Fibroblast of upper back skin (primary cell): ENCODE data around the gene TECPR2.

Source experiments
- DNase-seq: peaks from one replicate; pipeline ENCODE4 v3.0.0-alpha.2; 2013

TECPR2 gene

GRCh38 chr14:102497998-102498677 is 135.4 kb downstream of the TECPR2 start:
- no peak for DNase-seq

DNA sequence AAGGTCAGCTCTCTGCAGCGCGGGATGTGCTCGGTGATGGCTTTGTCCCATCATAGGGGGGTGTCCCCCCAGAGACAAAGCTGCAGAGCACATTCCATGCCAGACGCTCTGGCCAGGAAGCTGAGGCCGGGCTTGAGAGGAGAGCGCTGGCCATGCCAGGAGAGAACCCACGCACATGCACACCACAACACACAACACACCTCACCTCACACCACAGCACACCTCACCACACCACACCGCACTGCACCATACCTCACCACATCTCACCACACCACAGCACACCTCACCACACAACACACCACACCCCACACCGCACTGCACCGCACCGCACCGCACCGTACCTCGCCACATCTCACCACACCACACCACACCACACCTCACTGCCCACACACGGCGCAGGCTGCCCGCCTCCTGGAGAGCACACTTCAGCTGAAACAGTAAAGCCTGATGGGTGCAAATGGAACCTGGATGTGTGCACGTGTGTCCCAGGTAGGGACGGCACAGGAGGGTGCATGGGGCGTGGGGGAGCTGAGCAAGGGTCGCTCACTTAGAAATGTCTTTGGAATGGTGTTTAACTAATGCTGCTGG is 136.0 kb downstream of the TECPR2 start:
- DNase-seq: no peak

- DNase-seq: no peak
These were observed 136.8 kb downstream of the TECPR2 start for GRCh38 chr14:102499401-102500157.

GRCh38 chr14:102500158-102500662 is 137.5 kb downstream of the TECPR2 start:
- peak; percentile 73 for DNase-seq

DNA sequence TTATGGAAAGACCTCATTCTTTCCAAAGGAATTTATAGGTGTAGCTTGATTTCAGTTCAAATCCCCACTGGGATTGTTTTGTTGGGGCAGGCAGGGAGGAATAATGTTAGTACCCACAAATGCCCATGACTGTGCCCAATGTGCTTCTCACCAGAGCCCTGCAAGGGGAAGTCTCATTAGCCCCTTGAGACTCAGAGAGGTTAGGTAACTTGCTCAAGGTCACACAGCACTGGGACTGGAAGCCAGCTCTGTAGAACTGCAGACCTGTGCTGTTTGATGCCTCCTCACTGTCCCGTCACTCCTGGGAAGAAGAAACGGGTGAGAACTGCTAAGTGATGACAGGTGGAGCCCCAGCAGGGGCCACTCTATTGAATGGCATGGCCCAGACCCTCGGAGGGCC is 138.0 kb downstream of the TECPR2 start:
- no peak for DNase-seq

DNA sequence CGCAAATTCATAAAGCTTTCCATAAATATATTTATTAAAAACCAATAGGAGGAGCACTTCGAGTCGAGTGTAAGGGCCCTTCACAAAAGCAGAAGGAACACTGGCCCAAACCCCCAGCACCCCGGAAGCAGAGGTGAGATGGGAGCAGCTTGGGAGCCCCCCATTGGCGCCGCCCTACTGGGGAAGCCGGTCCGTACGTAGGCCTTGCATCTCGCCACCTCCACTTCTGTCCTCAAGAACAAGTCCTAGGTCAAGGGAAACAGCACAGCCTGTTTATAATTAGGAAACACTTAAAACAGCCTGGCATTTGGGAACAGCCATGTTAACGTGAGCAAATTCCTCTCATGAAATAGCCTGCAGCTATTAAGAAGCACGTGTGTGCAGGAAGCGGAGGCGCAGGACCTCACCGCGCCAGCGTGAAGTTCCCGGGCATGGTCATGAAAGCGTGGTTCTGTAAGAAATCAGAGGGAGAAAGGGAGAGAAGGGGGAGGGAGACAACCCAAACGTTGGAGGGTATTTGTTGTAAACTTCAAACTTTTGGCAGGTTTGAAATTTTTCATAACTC is 139.1 kb downstream of the TECPR2 start:
- no peak for DNase-seq

DNA sequence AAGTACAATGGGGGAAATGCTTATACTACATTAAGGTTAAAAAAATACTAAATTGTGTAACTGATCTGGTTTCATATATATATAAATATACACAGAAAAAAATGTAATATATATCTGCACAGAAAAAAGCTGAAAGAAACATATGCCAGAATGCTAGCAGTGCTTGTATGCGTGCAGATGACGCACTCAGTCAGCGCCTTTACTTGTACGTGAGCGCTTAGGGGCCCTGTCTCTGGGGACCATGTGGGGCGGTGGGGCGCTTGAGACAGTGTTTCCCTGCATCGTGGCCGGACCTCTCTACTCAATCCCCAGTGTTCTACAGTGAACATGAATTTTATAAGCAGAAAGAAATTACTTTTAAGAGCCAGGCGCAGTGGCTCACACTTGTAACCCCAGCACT is 139.8 kb downstream of the TECPR2 start:
- DNase-seq: no peak

- DNase-seq: no peak
These were observed 141.0 kb downstream of the TECPR2 start for GRCh38 chr14:102503641-102504327.

DNA sequence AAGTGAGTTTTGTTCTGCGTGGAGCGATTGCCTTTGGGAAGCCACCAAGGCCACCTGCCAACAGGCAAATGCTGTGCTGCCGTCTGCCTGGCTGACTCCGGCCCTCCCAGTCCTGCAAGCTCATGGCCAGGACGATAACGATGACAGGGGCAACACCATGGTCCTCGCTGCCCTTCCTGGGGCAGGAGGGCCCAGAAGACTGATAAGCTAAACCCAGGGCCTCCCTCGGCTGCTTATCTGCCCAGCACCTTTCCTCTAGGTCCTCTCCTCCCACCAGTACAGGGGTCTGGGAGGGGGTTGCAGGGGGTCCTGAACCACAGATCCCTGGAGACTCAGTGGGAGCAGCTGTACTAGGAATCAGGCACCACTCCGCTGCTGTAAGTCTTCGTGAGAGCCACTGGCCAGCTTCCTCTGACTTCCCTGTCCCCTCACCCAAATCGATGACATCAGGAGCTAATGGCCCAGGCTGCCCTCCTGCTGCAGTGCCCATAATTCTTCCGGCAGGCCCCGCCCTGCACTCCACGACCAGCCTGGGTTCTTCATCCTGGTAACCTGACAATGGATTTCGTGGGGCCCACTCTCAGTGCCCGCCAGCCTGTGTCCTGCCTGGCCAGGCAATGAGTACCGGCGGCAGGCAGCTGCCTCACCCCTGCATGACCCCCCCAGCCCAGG is 141.7 kb downstream of the TECPR2 start:
- no peak for DNase-seq

- DNase-seq: no peak
These were observed 142.4 kb downstream of the TECPR2 start for GRCh38 chr14:102505000-102505619.

GRCh38 chr14:102505775-102506625 is 143.3 kb downstream of the TECPR2 start:
- no peak for DNase-seq

DNA sequence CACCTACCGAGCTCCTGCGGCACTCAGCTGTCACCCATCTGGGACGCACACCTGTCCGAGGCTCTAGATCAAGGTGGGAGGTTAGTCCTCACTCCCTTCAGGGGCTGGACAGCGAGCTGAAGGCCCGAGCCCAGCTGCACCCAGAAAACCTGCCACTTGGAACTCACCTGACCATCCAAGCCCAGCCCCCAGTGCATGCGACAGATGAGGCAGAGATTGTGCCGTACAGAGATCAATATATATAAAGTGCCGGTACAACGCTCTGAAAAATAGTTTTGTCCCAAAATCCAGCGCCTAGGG is 143.8 kb downstream of the TECPR2 start:
- no peak for DNase-seq

DNA sequence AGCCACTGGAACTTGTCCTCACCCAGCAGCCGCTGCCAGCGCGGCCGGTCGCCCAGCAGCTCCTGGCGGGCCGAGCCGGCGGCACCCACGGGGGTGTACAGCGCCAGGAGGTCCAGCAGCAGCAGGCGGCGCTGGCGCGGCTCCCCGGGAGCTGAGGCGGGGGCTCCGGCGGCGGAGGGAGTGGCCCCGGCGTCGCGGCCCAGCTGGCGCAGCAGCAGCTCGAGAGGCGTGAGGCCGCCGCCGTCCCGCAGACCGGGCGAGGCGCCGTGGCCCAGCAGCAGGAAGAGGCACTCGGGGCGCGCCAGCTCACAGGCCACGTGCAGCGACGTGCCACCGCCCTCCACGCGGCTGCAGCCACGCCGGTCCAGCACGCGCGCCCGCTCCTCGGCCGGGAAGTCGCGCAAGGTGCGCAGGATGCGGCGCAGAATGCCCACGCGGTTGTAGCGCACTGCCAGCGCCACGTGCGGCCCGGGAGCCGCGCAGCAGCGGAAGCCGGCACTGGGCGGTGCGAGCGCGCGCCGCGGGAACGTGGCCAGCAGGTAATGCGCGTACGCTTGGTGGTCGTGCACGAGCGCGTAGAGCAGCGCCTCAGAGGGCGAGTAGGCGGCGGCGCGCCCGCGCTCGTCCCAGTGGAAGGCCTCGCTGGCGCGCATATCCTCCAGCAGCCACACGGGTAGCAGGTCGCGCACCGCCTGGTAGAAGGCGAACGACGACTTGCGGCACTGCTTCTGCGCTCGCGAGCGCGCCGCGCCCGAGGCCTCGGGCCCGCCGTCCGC is 144.5 kb downstream of the TECPR2 start:
- no peak for DNase-seq

DNA sequence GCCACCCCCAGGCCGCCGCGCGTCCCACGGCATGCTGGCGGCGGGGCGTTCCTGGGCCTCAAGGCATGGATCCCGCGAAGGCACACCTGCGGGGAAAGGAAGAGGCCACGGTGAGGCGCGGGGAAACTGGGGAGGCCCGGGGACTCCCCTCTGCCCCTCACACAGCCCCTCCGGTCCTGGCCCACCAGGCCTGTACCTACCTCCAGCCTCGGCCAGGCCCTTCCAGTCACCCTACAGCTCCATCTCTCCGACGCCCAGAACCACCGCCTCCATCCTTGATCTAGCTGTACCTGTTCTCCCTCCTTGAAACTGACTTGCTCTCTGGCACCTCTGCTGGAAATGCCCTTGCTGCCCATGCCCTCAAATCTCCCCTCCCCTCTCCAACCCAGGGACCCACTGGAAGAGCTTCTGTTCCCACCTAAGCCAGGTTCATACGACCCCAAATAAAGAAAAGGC is 145.1 kb downstream of the TECPR2 start:
- no peak for DNase-seq

- DNase-seq: no peak
These were observed 145.7 kb downstream of the TECPR2 start for GRCh38 chr14:102508410-102508773.

DNA sequence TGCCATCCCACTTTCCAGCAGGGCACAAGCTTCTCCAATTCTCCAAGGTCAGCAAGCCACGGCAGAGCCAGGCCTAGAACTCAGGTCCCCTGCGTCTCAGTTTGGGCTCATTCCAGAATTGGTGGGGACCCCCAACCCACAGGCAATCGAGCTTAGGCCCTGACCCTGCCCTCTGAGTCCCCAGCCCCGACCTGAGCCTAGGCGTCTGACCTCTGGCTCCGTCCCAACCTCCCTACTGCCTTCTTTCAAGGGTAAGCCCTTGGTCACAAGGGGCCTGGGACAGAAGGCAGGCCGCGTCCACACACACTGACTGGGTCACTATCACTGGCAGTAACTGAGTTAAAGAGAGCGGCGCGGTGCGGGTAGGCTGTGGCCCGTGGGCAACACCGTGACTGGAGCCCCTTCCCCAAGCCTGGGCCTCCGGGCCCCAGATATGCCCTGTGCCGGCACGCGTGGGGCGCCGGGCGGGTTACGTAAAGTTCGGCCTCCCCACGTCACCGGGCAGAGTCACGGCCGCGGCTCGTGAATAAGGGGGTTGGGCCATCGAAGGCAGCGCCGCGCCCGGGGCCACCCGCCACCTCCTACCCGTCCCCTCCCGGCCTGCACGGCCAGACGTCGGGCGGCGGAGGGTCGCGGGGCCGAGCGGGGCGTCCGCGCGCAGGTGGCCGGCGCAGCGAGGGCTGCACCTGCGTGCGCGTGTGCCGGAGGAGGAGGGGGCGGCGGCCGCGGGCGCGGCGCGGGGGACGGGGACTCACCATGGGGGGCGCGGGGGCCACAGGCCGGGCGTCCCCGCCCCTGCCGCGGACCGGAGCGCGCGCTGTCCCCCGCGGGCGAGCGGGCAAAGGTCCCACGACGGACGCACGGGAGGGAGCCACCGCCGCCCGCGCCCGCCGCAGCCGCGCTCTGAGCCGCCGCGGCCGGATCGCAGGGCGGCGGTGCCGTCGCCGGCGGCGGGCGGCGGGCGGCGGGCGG is 146.3 kb downstream of the TECPR2 start:
- no peak for DNase-seq

GRCh38 chr14:102509746-102510615 is 147.2 kb downstream of the TECPR2 start, which contains the start of gene ANKRD9:
ANKRD9 (minus strand) TSS chr14:102509776; CDS start chr14:102507889, 1,887 bp downstream.
- DNase-seq: peak; percentile 93
